ENCODE results near the gene OLFML2A. TPM values are rescaled to one million over a fixed set of nuclear protein-coding genes. Genes with fewer than 3 reads are reported as not detected.

Gene OLFML2A
- total RNA-seq, 1 experiment from 2014 or later, result 0.99 TPM

GRCh38 chr9:124863371-124863871, 86.5 kb downstream of the OLFML2A start:
- no peak overlapping the region for H3K27ac Mint-ChIP-seq (ENCODE audit: unreplicated experiment)
- peaks cover 9% of the 10 kb centered on the region for H3K4me1 Mint-ChIP-seq (ENCODE audit: low read depth, unreplicated experiment)
- CTCF ChIA-PET, result interaction anchor here (0.9 kb wide), 1 partner anchor 10 kb away, joined by 3 read pairs; the partner anchor contains the start of gene WDR38
- H3K36me3 Mint-ChIP-seq (ENCODE audit: insufficient read depth, unreplicated experiment), result peaks cover 52% of the 10 kb centered on the region
- intact Hi-C loops (cut with micrococcal nuclease; ENCODE audit: unreplicated experiment), result no loop called here
- no peak for DNase-seq
- BruUV-seq (replicated peaks), result no TSS peak
- no peaks in the 10 kb centered on the region for H3K9me3 Mint-ChIP-seq (ENCODE audit: low read depth, unreplicated experiment)
- no peaks in the 10 kb centered on the region for H3K27me3 Mint-ChIP-seq (ENCODE audit: unreplicated experiment)
- no peak overlapping the region for H3K4me3 Mint-ChIP-seq (ENCODE audit: low read depth, unreplicated experiment)
- TF ChIP-seq CTCF (IDR thresholded peaks at IDR 0.05; ENCODE audit: unreplicated experiment), result no peak

Other genes with a start within 250 kb of the OLFML2A start
- 5.9 and 6.7 TPM in 2 replicates for gene NR6A1, start 5.8 kb upstream of the OLFML2A start, total RNA-seq (2022)
- gene WDR38, start 76.3 kb downstream of the OLFML2A start, total RNA-seq (2022), result not detected in 2 replicates
- 718 and 736 TPM in 2 replicates for gene RPL35, start 84.8 kb downstream of the OLFML2A start, total RNA-seq (2022)
- 33.2 and 38.2 TPM in 2 replicates for gene ARPC5L, start 85.0 kb downstream of the OLFML2A start, total RNA-seq (2022)
- 13.4 and 14.6 TPM in 2 replicates for gene GOLGA1, start 163.9 kb downstream of the OLFML2A start, total RNA-seq (2022)

All from Calu3 (cell line).